K562 (cell line): Measurements from ENCODE around the gene HPS3. TPM values are rescaled to one million over a fixed set of nuclear protein-coding genes. Genes with fewer than 3 reads are reported as not detected.

ENCODE experiments used
- ATAC-seq: fragments of 200-7000 bp; cut with Tn5 transposase; 3 replicates; pipeline ENCODE4 v1.9.1; 2020; ENCODE audit warnings: moderate library complexity
- BruUV-seq: library from RNA; stranded (reverse); fragments of 400-500 nt; replicated peaks from 2 replicates; lab custom pipeline; 2021; lab: Mats Ljungman, UMichigan
- CTCF ChIA-PET: fragments of 300-600 bp; formaldehyde crosslinking; extraction: SDS; loops from one replicate; lab custom pipeline; 2021; ENCODE audit warnings: low intra/inter-chr PET ratio; lab: Yijun Ruan, JAX
- POLR2A ChIA-PET: fragments of 300-600, 350-650 bp; sonication (Branson Sonifier 250); formaldehyde crosslinking; extraction: SDS; loops from one replicate; lab custom pipeline; 2021; ENCODE audit warnings: antibody characterized with exemption, inconsistent platforms; lab: Yijun Ruan, JAX
- DNase-seq, 4 experiments: peaks; one replicate each; pipeline versions ENCODE4 v3.0.0 to v3.0.0-alpha.2; 2011 to 2018; ENCODE audit warnings: low spot score in 3 of 4, mixed read lengths in 3 of 4; ENCODE audit errors: extremely low read depth in 1 of 4
- FAIRE-seq: peaks from 2 replicates; lab custom pipeline; 2011; peaks lifted over from hg19 to GRCh38; lab: Jason Lieb, UNC
- H2AFZ ChIP-seq: 2 replicates; pipeline ENCODE4 v1.6.0; 2011; ENCODE audit warnings: low read depth, low read length, control low read depth, inconsistent platforms
- H3K27ac ChIP-seq: fragments of 200-600 bp; 3 replicates; pipeline ENCODE4 v1.8.0; 2011; ENCODE audit warnings: low read depth, mild to moderate bottlenecking, control low read depth, inconsistent platforms, low read length, moderate library complexity, mixed read lengths; ENCODE audit errors: extremely low read depth
- H3K27me3 ChIP-seq, 2 experiments: fragments of 300-600 bp in 1 of 2; 2 replicates in 1 of 2; 3 replicates in 1 of 2; pipeline versions ENCODE4 v1.6.0 to v1.8.0; 2011; ENCODE audit warnings: inconsistent platforms in 2 of 2, low read length in 2 of 2, mild to moderate bottlenecking in 1 of 2, mixed read lengths in 1 of 2, moderate library complexity in 1 of 2; ENCODE audit not compliant: control insufficient read depth in 2 of 2, insufficient read depth in 2 of 2
- H3K36me3 ChIP-seq: fragments of 300-600 bp; 3 replicates; pipeline ENCODE4 v1.8.0; 2011; ENCODE audit warnings: mild to moderate bottlenecking, low read length, inconsistent platforms; ENCODE audit not compliant: control insufficient read depth, insufficient read depth
- H3K4me1 ChIP-seq, 2 experiments: fragments of 200-600 bp in 1 of 2; replicated peaks in 1 of 2; 2 replicates in 1 of 2; 3 replicates in 1 of 2; pipeline versions ENCODE4 v1.5.1 to v1.8.0; 2011; ENCODE audit warnings: inconsistent platforms in 2 of 2, low read length in 2 of 2, mild to moderate bottlenecking in 1 of 2, mixed read lengths in 1 of 2, moderate library complexity in 1 of 2; ENCODE audit not compliant: control insufficient read depth in 2 of 2, insufficient read depth in 2 of 2
- H3K4me2 ChIP-seq: 2 replicates; pipeline ENCODE4 v1.6.1; 2011; ENCODE audit warnings: low read length, control low read depth, inconsistent platforms, mixed read lengths; ENCODE audit not compliant: insufficient read depth
- H3K4me3 ChIP-seq: fragments of 200-600 bp; sonication (generic), shearing (Covaris generic); 2 replicates; pipeline ENCODE4 v1.5.1; 2016; ENCODE audit warnings: control low read depth, inconsistent platforms
- H3K79me2 ChIP-seq: fragments of 200-600 bp; 3 replicates; pipeline ENCODE4 v1.8.0; 2011; ENCODE audit warnings: low read length, inconsistent platforms; ENCODE audit not compliant: control insufficient read depth, insufficient read depth
- H3K9ac ChIP-seq, 2 experiments: 2 replicates each; pipeline versions ENCODE4 v1.6.0 to v1.6.1; 2011; ENCODE audit warnings: low read depth in 2 of 2, low read length in 2 of 2, control low read depth in 1 of 2, inconsistent platforms in 1 of 2, mild to moderate bottlenecking in 1 of 2, mixed read lengths in 1 of 2; ENCODE audit not compliant: insufficient read depth in 1 of 2
- H3K9me1 ChIP-seq: one replicate; pipeline ENCODE4 v1.6.0; 2011; ENCODE audit warnings: inconsistent platforms, mild to moderate bottlenecking, low read length, moderate library complexity; ENCODE audit not compliant: control insufficient read depth, insufficient read depth
- H3K9me3 ChIP-seq: replicated peaks from 2 replicates; pipeline ENCODE4 v1.5.1; 2011; ENCODE audit warnings: low read depth, low read length, inconsistent platforms; ENCODE audit not compliant: control insufficient read depth, insufficient read depth
- H4K20me1 ChIP-seq: replicated peaks from 2 replicates; pipeline ENCODE4 v1.6.1; 2011; ENCODE audit warnings: low read length, inconsistent platforms, mixed read lengths; ENCODE audit not compliant: control insufficient read depth, insufficient read depth
- MTA2 ChIP-seq: fragments of 450-650 bp; IDR thresholded peaks from 2 replicates; pipeline ENCODE4 v1.6.1; 2016; ENCODE audit warnings: low read depth
- PURB ChIP-seq: sonication (generic); formaldehyde crosslinking; IDR thresholded peaks from 2 replicates; pipeline ENCODE4 v1.9.0; 2021; ENCODE audit warnings: low read depth, mild to moderate bottlenecking, missing genetic modification reagents
- RBM39 ChIP-seq: fragments of 200-400 bp; formaldehyde crosslinking; optimal IDR thresholded peaks from 2 replicates; pipeline ENCODE3; 2018; ENCODE audit warnings: low read depth, low read length
- ZBTB5 ChIP-seq: fragments of 450-650 bp; IDR thresholded peaks from 2 replicates; pipeline ENCODE4 v1.6.1; 2017; ENCODE audit warnings: antibody characterized with exemption
- ZBTB8A ChIP-seq: fragments of 450-650 bp; IDR thresholded peaks from 2 replicates; pipeline ENCODE4 v1.6.1; 2018; ENCODE audit warnings: mild to moderate bottlenecking, moderate library complexity; ENCODE audit not compliant: partially characterized antibody
- ZNF347 ChIP-seq: fragments of 450-650 bp; formaldehyde crosslinking; IDR thresholded peaks from 2 replicates; pipeline ENCODE4 v1.4.0; 2020; ENCODE audit warnings: low read depth, mild to moderate bottlenecking, moderate library complexity
- WGBS: fragments of 100-300 bp; shearing (Covaris generic); methylation state at CpG from one replicate; pipeline ENCODE4 v1.1.6; 2016; ENCODE audit warnings: low coverage, mixed read lengths; ENCODE audit not compliant: insufficient coverage; ENCODE audit errors: missing lambda C conversion rate; 5-methylcytosine and 5-hydroxymethylcytosine counted together
- in situ Hi-C: fragments of 300-500 bp; cut with MboI; formaldehyde crosslinking; loops from 4 replicates; pipeline ENCODE4 v1.15.0; 2018; ENCODE audit warnings: inconsistent platforms, mixed read lengths
- intact Hi-C: fragments of 100-400 bp; cut with micrococcal nuclease; formaldehyde crosslinking; loops from 2 replicates; pipeline ENCODE4 v1.14.2; 2022
- polyA plus RNA-seq, 8 experiments: library from polyadenylated mRNA; depleted of rRNA in 4 of 8; stranded (reverse) in 5 of 8; unstranded in 3 of 8; fragments of >200 nt; fragmentation: Nextera tagmentation in 2 of 8; fragmentation: Illumina TruSeq in 1 of 8; extraction: Ambion mirVana in 2 of 8; extraction: Trizol in 1 of 8; gene quantifications; 2 replicates each; pipeline versions ENCODE4 v1.2.1 to v1.2.3, GENCODE V29; 2011 to 2014; ENCODE audit warnings: inconsistent platforms in 1 of 8, missing spikeins in 1 of 8
- total RNA-seq, 7 experiments: library from RNA; depleted of rRNA in 6 of 7; stranded (reverse); fragments of >200 nt in 6 of 7; fragmentation: Illumina TruSeq in 2 of 7; extraction: Trizol in 2 of 7; gene quantifications; 2 replicates each; pipeline versions ENCODE4 v1.2.1 to v1.2.3, GENCODE V29; 2011 to 2021; ENCODE audit warnings: low replicate concordance in 1 of 7
- TF ChIP-seq, protein P1 (sequence below): conservative IDR thresholded peaks from 2 replicates; pipeline ENCODE4 v1.6.1; 2011; ENCODE audit warnings: low read depth, mild to moderate bottlenecking, low read length; ENCODE audit not compliant: control insufficient read depth
- TF ChIP-seq, protein P2 (sequence below): sonication (generic); formaldehyde crosslinking; IDR thresholded peaks from 2 replicates; pipeline ENCODE4 v1.8.1; 2023; ENCODE audit warnings: missing genetic modification reagents, mild to moderate bottlenecking, borderline replicate concordance

The HPS3 gene
- total and polyA plus RNA-seq, 9 of the 15 experiments (the other 6 are each of a cell fraction or from before 2014, with no cell fraction given), result 1.2 to 11.3 (median 7.6) TPM

DNA sequence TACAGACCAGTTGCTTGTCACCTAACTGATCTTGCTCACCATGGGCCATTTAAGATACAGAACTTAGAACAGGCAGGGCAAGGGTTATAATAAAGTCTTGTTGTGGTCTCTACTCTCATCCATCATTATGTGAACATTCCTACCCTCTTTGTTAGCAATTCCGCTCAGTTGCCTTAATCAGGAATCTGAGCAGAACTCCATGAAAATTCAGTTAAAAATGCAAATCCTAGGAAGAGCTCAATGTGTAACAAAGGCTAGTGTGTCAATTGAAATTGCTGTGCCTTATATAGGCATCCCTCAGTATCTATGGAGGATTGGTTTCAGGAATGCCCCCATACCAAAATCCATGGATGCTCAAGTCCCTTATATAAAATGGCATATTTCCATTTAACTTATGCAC lies 47.7 kb downstream of the HPS3 start:
- TF ChIP-seq ZNF347 (CRISPR knock-in tag), result no peak
- TF ChIP-seq, protein P1, sequence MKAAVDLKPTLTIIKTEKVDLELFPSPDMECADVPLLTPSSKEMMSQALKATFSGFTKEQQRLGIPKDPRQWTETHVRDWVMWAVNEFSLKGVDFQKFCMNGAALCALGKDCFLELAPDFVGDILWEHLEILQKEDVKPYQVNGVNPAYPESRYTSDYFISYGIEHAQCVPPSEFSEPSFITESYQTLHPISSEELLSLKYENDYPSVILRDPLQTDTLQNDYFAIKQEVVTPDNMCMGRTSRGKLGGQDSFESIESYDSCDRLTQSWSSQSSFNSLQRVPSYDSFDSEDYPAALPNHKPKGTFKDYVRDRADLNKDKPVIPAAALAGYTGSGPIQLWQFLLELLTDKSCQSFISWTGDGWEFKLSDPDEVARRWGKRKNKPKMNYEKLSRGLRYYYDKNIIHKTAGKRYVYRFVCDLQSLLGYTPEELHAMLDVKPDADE, result no peak
- TF ChIP-seq RBM39, result no peak
- no peak for TF ChIP-seq PURB (CRISPR knock-in tag)
- TF ChIP-seq, protein P2, sequence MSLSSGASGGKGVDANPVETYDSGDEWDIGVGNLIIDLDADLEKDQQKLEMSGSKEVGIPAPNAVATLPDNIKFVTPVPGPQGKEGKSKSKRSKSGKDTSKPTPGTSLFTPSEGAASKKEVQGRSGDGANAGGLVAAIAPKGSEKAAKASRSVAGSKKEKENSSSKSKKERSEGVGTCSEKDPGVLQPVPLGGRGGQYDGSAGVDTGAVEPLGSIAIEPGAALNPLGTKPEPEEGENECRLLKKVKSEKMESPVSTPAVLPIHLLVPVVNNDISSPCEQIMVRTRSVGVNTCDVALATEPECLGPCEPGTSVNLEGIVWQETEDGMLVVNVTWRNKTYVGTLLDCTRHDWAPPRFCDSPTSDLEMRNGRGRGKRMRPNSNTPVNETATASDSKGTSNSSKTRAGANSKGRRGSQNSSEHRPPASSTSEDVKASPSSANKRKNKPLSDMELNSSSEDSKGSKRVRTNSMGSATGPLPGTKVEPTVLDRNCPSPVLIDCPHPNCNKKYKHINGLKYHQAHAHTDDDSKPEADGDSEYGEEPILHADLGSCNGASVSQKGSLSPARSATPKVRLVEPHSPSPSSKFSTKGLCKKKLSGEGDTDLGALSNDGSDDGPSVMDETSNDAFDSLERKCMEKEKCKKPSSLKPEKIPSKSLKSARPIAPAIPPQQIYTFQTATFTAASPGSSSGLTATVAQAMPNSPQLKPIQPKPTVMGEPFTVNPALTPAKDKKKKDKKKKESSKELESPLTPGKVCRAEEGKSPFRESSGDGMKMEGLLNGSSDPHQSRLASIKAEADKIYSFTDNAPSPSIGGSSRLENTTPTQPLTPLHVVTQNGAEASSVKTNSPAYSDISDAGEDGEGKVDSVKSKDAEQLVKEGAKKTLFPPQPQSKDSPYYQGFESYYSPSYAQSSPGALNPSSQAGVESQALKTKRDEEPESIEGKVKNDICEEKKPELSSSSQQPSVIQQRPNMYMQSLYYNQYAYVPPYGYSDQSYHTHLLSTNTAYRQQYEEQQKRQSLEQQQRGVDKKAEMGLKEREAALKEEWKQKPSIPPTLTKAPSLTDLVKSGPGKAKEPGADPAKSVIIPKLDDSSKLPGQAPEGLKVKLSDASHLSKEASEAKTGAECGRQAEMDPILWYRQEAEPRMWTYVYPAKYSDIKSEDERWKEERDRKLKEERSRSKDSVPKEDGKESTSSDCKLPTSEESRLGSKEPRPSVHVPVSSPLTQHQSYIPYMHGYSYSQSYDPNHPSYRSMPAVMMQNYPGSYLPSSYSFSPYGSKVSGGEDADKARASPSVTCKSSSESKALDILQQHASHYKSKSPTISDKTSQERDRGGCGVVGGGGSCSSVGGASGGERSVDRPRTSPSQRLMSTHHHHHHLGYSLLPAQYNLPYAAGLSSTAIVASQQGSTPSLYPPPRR (CRISPR knock-in tag), result no peak
- TF ChIP-seq MTA2, result no peak
- no peak for TF ChIP-seq ZBTB5
- no peak for TF ChIP-seq ZBTB8A
- H3K4me3 ChIP-seq, result no peak overlapping the region
- H3K79me2 ChIP-seq, result no peaks in the 10 kb centered on the region
- BruUV-seq, result no TSS peak
- no peaks in the 10 kb centered on the region for H3K27me3 ChIP-seq
- WGBS, result 84% methylated on average over 1 of the region's 1 CpG
- ATAC-seq (no peak), DNase-seq (no peak), FAIRE-seq (no peak)
- ChIA-PET CTCF (no interaction called here), POLR2A (no interaction called here)
- H3K9ac ChIP-seq, result no peak overlapping the region
- no peaks in the 10 kb centered on the region for H3K9me1 ChIP-seq
- in situ Hi-C loops, result no loop called here
- H3K4me1 ChIP-seq, result peaks cover 7 to 18% of the 10 kb centered on the region in 2 experiments; a peak in 4 of 5 replicates
- no peaks in the 10 kb centered on the region for H3K36me3 ChIP-seq
- intact Hi-C loops, result no loop called here
- no peak overlapping the region for H2AFZ ChIP-seq
- no peak overlapping the region for H3K27ac ChIP-seq
- no peak overlapping the region for H3K4me2 ChIP-seq
- no peaks in the 10 kb centered on the region for H4K20me1 ChIP-seq
- H3K9me3 ChIP-seq, result no peaks in the 10 kb centered on the region
